Measurements from ENCODE around the gene DAB2IP. TPM values are rescaled to one million over a fixed set of nuclear protein-coding genes. Genes with fewer than 3 reads are reported as not detected.

Gene DAB2IP
- total RNA-seq, 1 experiment from 2014 or later, result 31.0 TPM

DNA sequence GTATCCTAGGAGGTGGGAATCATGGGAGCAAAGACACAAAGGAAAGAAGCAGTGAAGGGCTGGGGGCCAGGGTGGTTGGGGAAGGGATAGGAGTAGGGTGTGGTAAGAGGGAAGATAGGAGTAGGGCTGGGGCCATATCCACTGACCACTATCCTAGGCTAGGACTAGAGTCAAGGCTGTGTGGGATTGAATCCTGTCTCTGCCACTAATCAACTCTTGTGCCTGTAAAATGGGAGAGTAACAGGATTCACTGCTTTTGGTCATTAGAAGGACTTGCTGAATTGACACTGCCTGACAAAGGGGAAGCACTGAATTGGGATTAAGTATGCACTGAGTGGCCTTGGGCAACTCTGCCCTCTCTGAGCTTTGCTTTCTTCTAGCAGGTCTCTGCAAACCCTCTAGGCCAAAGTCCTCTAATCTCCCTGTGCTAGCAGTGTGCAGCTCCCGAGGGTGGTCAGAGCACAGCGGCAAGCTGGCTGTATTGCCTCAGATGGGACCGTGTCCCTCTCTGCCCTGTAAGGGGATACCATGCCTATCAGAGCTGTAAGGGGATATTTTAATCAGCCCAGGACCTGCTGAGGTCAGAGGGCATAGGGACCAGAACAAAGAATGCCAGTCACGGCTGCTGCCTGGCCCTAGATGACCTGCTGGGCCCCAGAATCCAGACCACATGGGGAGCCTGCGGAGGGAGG, 12.4 kb upstream of the DAB2IP start:
- Histone ChIP-seq H3K9me3 (ENCODE audit: control insufficient read depth in 1 of 2, insufficient read depth in 1 of 2, low read depth in 1 of 2, low read length in 2 of 2) (no peaks in the 10 kb centered on the region), H3K9ac (ENCODE audit: low read length) (no peak overlapping the region), H3K4me1 (ENCODE audit: control insufficient read depth in 1 of 2, insufficient read depth in 2 of 2, low read length in 2 of 2) (peaks cover 16 to 25% of the 10 kb centered on the region in 2 experiments), H3K27ac (ENCODE audit: low read depth, low read length) (no peak overlapping the region), H3K79me2 (ENCODE audit: insufficient read depth, low read length) (no peaks in the 10 kb centered on the region; the same call in 1 of the 2 replicates), H4K20me1 (ENCODE audit: insufficient read depth) (no peaks in the 10 kb centered on the region), H2AFZ (ENCODE audit: low read depth, low read length, poor library complexity, severe bottlenecking) (no peak overlapping the region), H3K27me3 (ENCODE audit: insufficient read depth, low read length) (no peaks in the 10 kb centered on the region), H3K4me3 (replicated peaks in 1 of 2; ENCODE audit: low read depth in 1 of 2, low read length in 2 of 2) (no peak overlapping the region), H3K9me2 (ENCODE audit: insufficient read depth) (no peaks in the 10 kb centered on the region), H3K4me2 (ENCODE audit: low read length) (no peak overlapping the region), H3K36me3 (ENCODE audit: control insufficient read depth in 1 of 2, insufficient read depth in 2 of 2, low read length in 2 of 2) (no peaks in the 10 kb centered on the region)
- CTCF ChIA-PET, result no interaction called here
- intact Hi-C loops (cut with micrococcal nuclease), result no loop called here
- no TSS peak for BruUV-seq (replicated peaks)
- DNase-seq (ENCODE audit: low read depth, low spot score) (no peak), ATAC-seq (no peak)
- TF ChIP-seq TCF7L2 (IDR thresholded peaks at IDR 0.05; ENCODE audit: borderline replicate concordance, extremely low read depth, insufficient read depth, insufficient read length) (no peak), CEBPB (IDR thresholded peaks at IDR 0.05; ENCODE audit: low read depth) (no peak), EZH2phosphoT487 (IDR thresholded peaks at IDR 0.05; ENCODE audit: borderline replicate concordance) (no peak), FOSL1 (IDR thresholded peaks at IDR 0.05; ENCODE audit: low read depth) (no peak), YY1 (IDR thresholded peaks at IDR 0.05; ENCODE audit: extremely low read depth, insufficient replicate concordance, low read depth, low read length) (no peak)
- TF ChIP-seq, protein P1, sequence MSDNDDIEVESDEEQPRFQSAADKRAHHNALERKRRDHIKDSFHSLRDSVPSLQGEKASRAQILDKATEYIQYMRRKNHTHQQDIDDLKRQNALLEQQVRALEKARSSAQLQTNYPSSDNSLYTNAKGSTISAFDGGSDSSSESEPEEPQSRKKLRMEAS (IDR thresholded peaks at IDR 0.05), result no peak
- POLR2A ChIA-PET, result no interaction called here
- RAD21 ChIA-PET (ENCODE audit: low non-redundant PET in 1 of 2, low total read pairs in 2 of 2, uncharacterized antibody in 2 of 2, unreplicated experiment in 2 of 2), result no interaction called here

DNA sequence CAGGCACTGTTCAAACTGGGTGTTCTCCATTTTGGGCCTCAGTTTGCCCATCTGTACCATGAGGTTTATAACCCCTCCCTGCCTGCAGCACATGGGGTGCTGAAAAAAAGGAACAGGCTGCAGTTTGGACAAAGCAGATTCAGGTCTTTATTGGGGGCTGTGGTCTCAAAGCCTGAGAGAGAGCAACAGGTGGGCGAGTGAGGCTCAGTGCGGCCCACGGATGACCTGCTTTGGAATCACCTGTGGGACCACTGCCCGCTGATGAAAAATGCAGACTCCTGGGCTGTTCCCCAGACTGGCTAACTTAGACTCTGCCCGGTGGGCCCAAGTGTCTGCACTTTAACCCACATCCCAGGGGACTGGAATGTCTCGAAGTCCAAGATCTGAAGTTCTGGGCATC, 11.8 kb upstream of the DAB2IP start:
- Histone ChIP-seq H3K9me3 (ENCODE audit: control insufficient read depth in 1 of 2, insufficient read depth in 1 of 2, low read depth in 1 of 2, low read length in 2 of 2) (no peaks in the 10 kb centered on the region), H3K79me2 (ENCODE audit: insufficient read depth, low read length) (no peaks in the 10 kb centered on the region), H3K4me2 (ENCODE audit: low read length) (no peak overlapping the region), H3K4me3 (replicated peaks in 1 of 2; ENCODE audit: low read depth in 1 of 2, low read length in 2 of 2) (no peak overlapping the region), H4K20me1 (ENCODE audit: insufficient read depth) (no peaks in the 10 kb centered on the region), H3K27ac (ENCODE audit: low read depth, low read length) (no peak overlapping the region), H3K27me3 (ENCODE audit: insufficient read depth, low read length) (no peaks in the 10 kb centered on the region), H3K9ac (ENCODE audit: low read length) (no peak overlapping the region), H3K4me1 (ENCODE audit: control insufficient read depth in 1 of 2, insufficient read depth in 2 of 2, low read length in 2 of 2) (peaks cover 16 to 25% of the 10 kb centered on the region in 2 experiments), H3K9me2 (ENCODE audit: insufficient read depth) (no peaks in the 10 kb centered on the region), H3K36me3 (ENCODE audit: control insufficient read depth in 1 of 2, insufficient read depth in 2 of 2, low read length in 2 of 2) (no peaks in the 10 kb centered on the region), H2AFZ (ENCODE audit: low read depth, low read length, poor library complexity, severe bottlenecking) (no peak overlapping the region)
- POLR2A ChIA-PET, result no interaction called here
- CTCF ChIA-PET, result interaction anchor here (2.0 kb wide), 2 partner anchors 18 to 44 kb away, joined by 8 to 17 read pairs; no protein-coding TSS in a partner anchor
- no peak for ATAC-seq
- DNase-seq (ENCODE audit: low read depth, low spot score), result no peak
- intact Hi-C loops (cut with micrococcal nuclease), result loop anchor here (5.0 kb wide), 1 partner anchor 43 kb away; no protein-coding TSS in a partner anchor
- no TSS peak for BruUV-seq (replicated peaks)
- RAD21 ChIA-PET (ENCODE audit: low non-redundant PET in 1 of 2, low total read pairs in 2 of 2, uncharacterized antibody in 2 of 2, unreplicated experiment in 2 of 2), result interaction anchor here in 1 of 2 experiments (1.0 kb wide), 1 partner anchor 45 kb away, joined by 3 read pairs; no protein-coding TSS in a partner anchor
- TF ChIP-seq EZH2phosphoT487 (IDR thresholded peaks at IDR 0.05; ENCODE audit: borderline replicate concordance) (no peak), JUND (IDR thresholded peaks at IDR 0.05) (no peak), EGR1 (IDR thresholded peaks at IDR 0.05; ENCODE audit: low read depth) (no peak), EZH2 (IDR thresholded peaks at IDR 0.05) (no peak), CBX3 (IDR thresholded peaks at IDR 0.05; ENCODE audit: low read depth) (no peak), POLR2A (IDR thresholded peaks at IDR 0.05; ENCODE audit: borderline replicate concordance, extremely low read depth, insufficient read depth, insufficient read length) (no peak), SIN3A (IDR thresholded peaks at IDR 0.05; ENCODE audit: low read depth) (no peak), ELF1 (IDR thresholded peaks at IDR 0.05; ENCODE audit: borderline replicate concordance, low read depth) (no peak), SP1 (IDR thresholded peaks at IDR 0.05; ENCODE audit: low read depth) (no peak), ZNF274 (IDR thresholded peaks at IDR 0.05; ENCODE audit: low read depth, low read length) (no peak), RAD21 (IDR thresholded peaks at IDR 0.05; ENCODE audit: low read depth) (no peak)
- TF ChIP-seq, protein P2, sequence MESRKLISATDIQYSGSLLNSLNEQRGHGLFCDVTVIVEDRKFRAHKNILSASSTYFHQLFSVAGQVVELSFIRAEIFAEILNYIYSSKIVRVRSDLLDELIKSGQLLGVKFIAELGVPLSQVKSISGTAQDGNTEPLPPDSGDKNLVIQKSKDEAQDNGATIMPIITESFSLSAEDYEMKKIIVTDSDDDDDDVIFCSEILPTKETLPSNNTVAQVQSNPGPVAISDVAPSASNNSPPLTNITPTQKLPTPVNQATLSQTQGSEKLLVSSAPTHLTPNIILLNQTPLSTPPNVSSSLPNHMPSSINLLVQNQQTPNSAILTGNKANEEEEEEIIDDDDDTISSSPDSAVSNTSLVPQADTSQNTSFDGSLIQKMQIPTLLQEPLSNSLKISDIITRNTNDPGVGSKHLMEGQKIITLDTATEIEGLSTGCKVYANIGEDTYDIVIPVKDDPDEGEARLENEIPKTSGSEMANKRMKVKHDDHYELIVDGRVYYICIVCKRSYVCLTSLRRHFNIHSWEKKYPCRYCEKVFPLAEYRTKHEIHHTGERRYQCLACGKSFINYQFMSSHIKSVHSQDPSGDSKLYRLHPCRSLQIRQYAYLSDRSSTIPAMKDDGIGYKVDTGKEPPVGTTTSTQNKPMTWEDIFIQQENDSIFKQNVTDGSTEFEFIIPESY (IDR thresholded peaks at IDR 0.05; ENCODE audit: extremely low read depth, insufficient replicate concordance, low read length), result no peak
- TF ChIP-seq, protein P3, sequence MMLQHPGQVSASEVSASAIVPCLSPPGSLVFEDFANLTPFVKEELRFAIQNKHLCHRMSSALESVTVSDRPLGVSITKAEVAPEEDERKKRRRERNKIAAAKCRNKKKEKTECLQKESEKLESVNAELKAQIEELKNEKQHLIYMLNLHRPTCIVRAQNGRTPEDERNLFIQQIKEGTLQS (IDR thresholded peaks at IDR 0.05), result no peak
- TF ChIP-seq, protein P1 (IDR thresholded peaks at IDR 0.05), result no peak

Measured in HCT116 (cell line).